ENCODE data around the gene JAGN1.
"Not testable (repeated sequence)": the region's sequence is repeated elsewhere in the genome, so short reads cannot be mapped to it uniquely, and the experiment has no call there.

The JAGN1 gene

GRCh38 chr3:9890249-9891071 is at the start of gene JAGN1:
JAGN1 (plus strand) TSS chr3:9890610; CDS start chr3:9890723, 113 bp downstream.
- peak; percentile 97 for DNase-seq (ENCODE audit: low spot score)

DNA sequence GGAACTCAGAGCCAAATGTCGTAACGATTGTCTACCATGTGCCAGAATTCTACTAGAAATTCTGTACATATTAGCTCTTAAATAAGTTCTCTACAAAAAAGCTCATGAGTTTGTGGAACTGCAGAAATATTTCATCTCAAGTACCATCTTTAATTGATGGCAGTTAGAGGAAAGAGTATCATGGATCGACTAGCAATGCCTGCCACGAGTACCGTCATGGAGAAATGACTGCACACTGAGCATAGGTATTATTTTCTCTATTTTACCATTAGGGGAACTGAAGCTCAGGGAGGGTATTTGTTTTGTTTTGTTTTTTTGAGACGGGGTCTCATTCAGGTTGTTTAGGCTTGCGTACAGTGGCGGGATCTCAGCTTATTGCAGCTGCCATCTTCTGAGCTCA is 49.4 kb upstream of the JAGN1 start:
- no peak for DNase-seq (ENCODE audit: low spot score)

- peak; percentile 100 for DNase-seq (ENCODE audit: low spot score)
Measured at GRCh38 chr3:9843715-9844438, 46.5 kb upstream of the JAGN1 start, which contains the start of gene RPUSD3. RPUSD3 (minus strand) TSS chr3:9844008; CDS start chr3:9843990, 18 bp downstream.

GRCh38 chr3:9846231-9846630 is 44.2 kb upstream of the JAGN1 start:
- DNase-seq (ENCODE audit: low spot score), result no peak

DNA sequence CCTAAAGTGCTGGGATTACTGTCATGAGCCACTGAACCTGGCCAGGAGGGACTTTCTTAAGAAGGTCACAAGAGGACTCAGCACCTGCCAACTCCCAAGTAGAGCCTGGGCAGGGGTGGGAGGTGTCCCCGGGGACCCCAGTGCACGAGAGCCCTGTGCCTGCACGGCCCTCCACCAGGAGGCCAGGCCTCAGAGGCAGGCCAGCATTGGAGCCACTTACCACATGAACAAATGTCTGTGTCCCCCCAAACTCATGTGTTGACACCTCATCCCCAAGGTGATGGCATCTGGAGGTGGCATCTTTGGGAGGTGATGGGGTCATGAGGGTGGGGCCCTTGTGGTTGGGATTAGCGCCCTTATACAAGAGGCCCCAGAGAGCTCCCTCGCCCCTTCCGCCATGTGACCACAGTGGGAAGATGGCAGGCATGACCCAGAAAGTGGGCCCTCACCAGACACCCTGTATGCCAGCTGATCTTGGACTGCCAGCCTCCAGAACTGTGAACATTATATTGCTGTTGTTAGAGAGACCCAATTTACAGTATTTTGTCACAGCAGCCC is 43.4 kb upstream of the JAGN1 start:
- no peak for DNase-seq (ENCODE audit: low spot score)

GRCh38 chr3:9847870-9848269 is 42.5 kb upstream of the JAGN1 start:
- not testable (repeated sequence) for DNase-seq (ENCODE audit: low spot score)

GRCh38 chr3:9848860-9849259 is 41.5 kb upstream of the JAGN1 start:
- DNase-seq (ENCODE audit: low spot score), result not testable (repeated sequence)

GRCh38 chr3:9851383-9851782 is 39.0 kb upstream of the JAGN1 start:
- not testable (repeated sequence) for DNase-seq (ENCODE audit: low spot score)

DNA sequence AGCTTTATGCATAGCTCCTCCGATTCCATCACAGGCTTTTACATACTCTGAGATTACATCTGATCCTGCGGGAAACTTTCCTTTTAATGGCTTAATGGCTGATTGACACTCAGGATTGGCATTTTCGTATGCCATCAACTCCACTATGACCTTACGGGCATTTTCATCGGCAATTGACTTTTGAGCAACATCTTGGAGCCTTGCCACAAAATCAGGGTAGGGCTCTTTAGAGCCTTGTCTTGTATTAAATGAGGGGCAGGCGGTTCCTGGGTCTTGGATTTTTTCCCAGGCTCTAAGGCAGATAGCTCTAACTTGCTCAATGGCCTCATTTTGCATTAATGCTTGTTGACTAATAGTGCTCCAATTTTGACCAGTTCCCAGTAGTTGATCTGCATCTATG is 38.5 kb upstream of the JAGN1 start:
- DNase-seq (ENCODE audit: low spot score), result not testable (repeated sequence)

- DNase-seq (ENCODE audit: low spot score), result no peak
Measured at GRCh38 chr3:9852528-9852927, 37.9 kb upstream of the JAGN1 start.

DNA sequence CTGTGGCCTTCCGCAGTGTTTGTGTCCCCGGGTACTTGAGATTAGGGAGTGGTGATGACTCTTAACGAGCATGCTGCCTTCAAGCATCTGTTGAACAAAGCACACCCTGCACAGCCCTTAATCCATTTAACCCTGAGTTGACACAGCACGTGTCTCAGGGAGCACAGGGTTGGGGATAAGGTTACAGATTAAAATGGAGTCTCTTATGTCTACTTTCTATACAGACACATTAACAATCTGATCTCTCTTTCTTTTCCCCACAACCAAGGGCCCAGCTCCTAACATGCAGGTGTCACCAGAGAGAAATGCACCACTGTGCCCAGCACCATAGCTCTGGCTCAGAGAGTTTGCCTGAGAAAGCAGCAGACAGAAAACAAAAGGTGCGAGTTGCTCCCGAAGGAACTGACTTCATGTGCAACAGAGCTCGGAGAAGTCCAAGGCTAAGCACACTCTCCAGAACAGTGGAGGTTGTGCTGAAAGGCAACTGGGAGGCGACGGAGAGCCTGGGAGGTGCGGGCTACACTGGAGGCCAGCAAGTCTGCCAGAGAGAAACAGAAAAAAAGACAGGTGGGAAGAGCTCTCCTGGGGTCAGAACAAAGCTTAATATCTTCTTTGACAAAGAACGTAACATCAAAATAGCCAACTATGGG is 36.0 kb upstream of the JAGN1 start:
- DNase-seq (ENCODE audit: low spot score), result not testable (repeated sequence)

- no peak for DNase-seq (ENCODE audit: low spot score)
Measured at GRCh38 chr3:9855594-9855993, 34.8 kb upstream of the JAGN1 start.

DNA sequence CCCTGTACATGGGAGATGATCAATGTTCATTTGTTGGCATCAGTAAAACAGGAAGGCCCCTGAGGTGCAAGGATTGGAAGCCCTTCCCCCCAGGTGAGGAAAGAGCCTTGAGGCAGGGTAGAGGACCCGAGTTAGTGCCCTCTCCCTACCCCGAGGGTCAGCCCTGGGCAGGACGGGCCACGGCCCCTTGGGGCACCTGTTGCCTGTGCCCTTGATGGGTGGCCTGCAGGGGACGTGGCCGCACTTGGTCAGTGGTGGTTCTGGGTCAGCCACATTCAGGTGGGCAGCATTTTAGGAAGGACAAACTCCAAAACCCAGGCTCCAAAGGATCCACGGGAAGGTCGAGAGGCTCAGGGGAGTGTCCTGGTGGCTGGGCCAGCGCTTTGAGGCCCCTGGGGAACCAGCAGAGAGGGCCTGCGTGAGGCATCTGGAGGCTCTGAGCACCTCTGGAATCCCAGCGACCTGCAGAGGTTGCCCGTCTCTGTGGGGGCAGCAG is 30.8 kb upstream of the JAGN1 start:
- no peak for DNase-seq (ENCODE audit: low spot score)

- DNase-seq (ENCODE audit: low spot score), result no peak
Measured at GRCh38 chr3:9861201-9861600, 29.2 kb upstream of the JAGN1 start.

DNA sequence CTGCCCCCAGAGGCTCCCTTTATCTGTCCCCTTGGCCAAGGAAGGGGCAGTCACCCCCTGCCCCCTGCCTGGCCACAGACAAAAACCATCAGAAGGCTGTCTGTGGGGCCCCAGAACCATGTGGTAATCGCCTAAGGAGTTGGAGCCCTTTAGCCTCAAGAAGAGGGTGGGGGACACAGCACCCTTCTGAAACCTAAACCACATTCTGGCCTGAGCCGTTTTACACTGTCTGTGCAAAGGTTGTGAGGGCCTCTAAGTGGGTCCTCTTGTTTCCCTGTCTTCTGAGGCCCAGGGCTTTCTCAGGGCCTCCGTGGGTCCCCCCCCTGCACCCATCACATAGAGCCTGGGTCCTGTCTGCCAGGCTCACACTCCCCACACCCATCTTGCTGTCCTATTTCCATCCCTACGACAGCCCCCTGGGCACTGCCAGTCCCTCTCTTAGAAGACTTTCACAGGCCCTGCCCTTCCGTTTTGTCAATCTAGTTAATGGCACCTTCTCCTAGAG is 28.7 kb upstream of the JAGN1 start:
- DNase-seq (ENCODE audit: low spot score), result no peak

- peak; percentile 82 for DNase-seq (ENCODE audit: low spot score)
Measured at GRCh38 chr3:9862391-9863057, 27.9 kb upstream of the JAGN1 start.

DNA sequence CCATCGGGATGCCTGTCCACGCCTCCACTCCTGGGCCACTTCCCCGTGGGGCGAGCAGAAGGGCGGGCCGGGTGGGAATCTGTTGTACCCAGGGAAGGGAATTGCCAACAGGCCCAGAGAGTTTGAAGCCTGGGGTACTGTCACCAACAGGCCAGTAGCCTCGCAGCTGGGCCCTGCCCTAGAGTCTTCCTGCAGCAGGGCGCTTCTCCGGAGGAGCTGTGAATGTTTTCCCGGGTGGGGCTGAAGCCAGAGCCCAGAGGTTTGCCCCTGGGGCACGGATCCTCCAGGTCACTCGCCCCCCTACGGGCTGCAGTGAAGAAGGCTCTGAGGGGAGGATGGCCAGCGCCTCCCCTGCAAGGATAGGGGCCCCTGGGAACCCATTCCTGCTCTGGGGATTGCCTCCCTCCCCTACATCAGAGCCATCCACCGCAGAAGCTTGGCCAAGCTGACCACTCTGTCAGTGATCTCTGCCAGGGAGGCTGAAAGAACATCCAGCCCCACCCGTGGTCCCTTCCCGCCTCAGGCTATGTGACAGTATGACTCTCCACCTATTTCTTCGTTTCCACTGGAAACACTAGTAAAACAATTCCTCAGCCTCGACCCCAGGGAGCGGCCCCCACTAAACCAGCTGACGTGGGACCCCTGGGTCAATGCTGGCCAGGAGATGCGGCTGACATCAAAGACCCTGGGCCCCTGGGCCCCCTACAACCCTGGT is 27.2 kb upstream of the JAGN1 start:
- DNase-seq (ENCODE audit: low spot score), result no peak

- peak; percentile 25 for DNase-seq (ENCODE audit: low spot score)
Measured at GRCh38 chr3:9864200-9864927, 26.0 kb upstream of the JAGN1 start.

GRCh38 chr3:9865125-9865637 is 25.2 kb upstream of the JAGN1 start:
- not testable (repeated sequence) for DNase-seq (ENCODE audit: low spot score)

GRCh38 chr3:9866639-9867038 is 23.8 kb upstream of the JAGN1 start:
- DNase-seq (ENCODE audit: low spot score), result peak; percentile 44

Measured in GM03348 (cell line).